ENCODE measurements around the gene LDHAL6B. TPM values are rescaled to one million over a fixed set of nuclear protein-coding genes. Genes with fewer than 3 reads are reported as not detected.

LDHAL6B gene
- total and polyA plus RNA-seq, 2 donors, result not detected

GRCh38 chr15:59237924-59238331 is 31.3 kb downstream of the LDHAL6B start:
- 84% methylated on average over 5 of the region's 5 CpGs for WGBS
- no peak overlapping the region for H3K4me3 ChIP-seq (ENCODE audit: low read depth, low read length)
- H3K4me1 ChIP-seq (ENCODE audit: insufficient read depth), result no peaks in the 10 kb centered on the region
- no peak for DNase-seq (ENCODE audit: extremely low spot score)
- no peak overlapping the region for H3K27ac ChIP-seq (ENCODE audit: low read depth)
- H3K36me3 ChIP-seq (ENCODE audit: insufficient read depth), result no peaks in the 10 kb centered on the region

- DNase-seq (ENCODE audit: extremely low spot score), result no peak
- no peak overlapping the region for H3K4me3 ChIP-seq (ENCODE audit: low read depth, low read length)
- H3K27ac ChIP-seq (ENCODE audit: low read depth), result no peak overlapping the region
- H3K36me3 ChIP-seq (ENCODE audit: insufficient read depth), result no peaks in the 10 kb centered on the region
- peaks cover 2% of the 10 kb centered on the region for H3K4me1 ChIP-seq (ENCODE audit: insufficient read depth)
- 71% methylated on average over 5 of the region's 5 CpGs for WGBS
Observed at GRCh38 chr15:59240036-59240435, 33.4 kb downstream of the LDHAL6B start.

DNA sequence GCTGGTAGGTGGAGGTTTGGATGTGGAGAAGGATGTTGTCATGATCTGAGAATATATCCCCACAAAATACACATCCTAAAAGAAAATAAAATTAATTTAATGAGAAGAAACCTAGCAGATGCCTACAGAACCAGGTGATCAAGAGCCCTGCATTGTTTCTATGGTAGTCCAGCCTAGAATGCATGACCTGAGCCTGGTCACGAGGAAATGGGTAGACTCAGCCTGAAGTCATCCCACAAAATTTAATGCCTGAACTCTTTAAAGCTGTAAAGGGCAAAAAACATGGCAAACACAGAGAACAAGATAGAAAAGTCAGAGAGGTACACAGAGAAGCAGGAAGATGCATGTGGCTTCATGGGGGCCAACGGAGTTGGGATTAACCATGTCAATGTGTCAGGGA is 36.0 kb downstream of the LDHAL6B start:
- DNase-seq (ENCODE audit: extremely low spot score), result no peak
- Histone ChIP-seq H3K4me1 (ENCODE audit: insufficient read depth) (peaks cover 2% of the 10 kb centered on the region), H3K27ac (ENCODE audit: low read depth) (no peak overlapping the region), H3K4me3 (ENCODE audit: low read depth, low read length) (no peak overlapping the region), H3K36me3 (ENCODE audit: insufficient read depth) (no peaks in the 10 kb centered on the region)
- 96% methylated on average over 2 of the region's 2 CpGs for WGBS

DNA sequence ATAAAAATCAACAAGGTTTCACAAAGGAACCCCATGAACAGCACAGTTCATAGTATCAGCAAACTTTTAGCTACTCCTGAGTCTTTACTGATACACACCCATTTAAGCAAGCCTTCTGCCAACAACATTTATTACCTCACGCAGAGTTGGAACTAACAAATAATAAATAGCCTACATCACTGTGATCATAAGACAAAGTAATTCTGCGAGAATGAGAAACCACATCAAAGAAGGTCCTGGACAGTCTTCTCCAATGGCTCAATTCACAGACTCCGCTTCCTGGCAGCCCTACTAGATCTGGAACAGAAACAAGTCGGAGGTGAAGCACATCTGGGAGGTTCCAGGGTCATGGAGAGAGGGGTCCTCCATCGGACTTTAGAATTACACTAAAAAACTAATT is 37.0 kb downstream of the LDHAL6B start:
- H3K36me3 ChIP-seq (ENCODE audit: insufficient read depth), result no peaks in the 10 kb centered on the region
- no peak overlapping the region for H3K4me3 ChIP-seq (ENCODE audit: low read depth, low read length)
- peaks cover 2% of the 10 kb centered on the region for H3K4me1 ChIP-seq (ENCODE audit: insufficient read depth)
- 79% methylated on average over 5 of the region's 5 CpGs for WGBS
- H3K27ac ChIP-seq (ENCODE audit: low read depth), result peak overlapping the region; percentile 38
- no peak for DNase-seq (ENCODE audit: extremely low spot score)

- no peak for DNase-seq (ENCODE audit: extremely low spot score)
- no peak overlapping the region for H3K27ac ChIP-seq (ENCODE audit: low read depth)
- H3K4me3 ChIP-seq (ENCODE audit: low read depth, low read length), result no peak overlapping the region
- H3K4me1 ChIP-seq (ENCODE audit: insufficient read depth), result peaks cover 2% of the 10 kb centered on the region
- H3K36me3 ChIP-seq (ENCODE audit: insufficient read depth), result no peaks in the 10 kb centered on the region
- 94% methylated on average over 3 of the region's 3 CpGs for WGBS
Observed at GRCh38 chr15:59244337-59244736, 37.7 kb downstream of the LDHAL6B start.

GRCh38 chr15:59245559-59245958 is 38.9 kb downstream of the LDHAL6B start:
- 29% methylated on average over 2 of the region's 2 CpGs for WGBS
- H3K4me3 ChIP-seq (ENCODE audit: low read depth, low read length), result no peak overlapping the region
- H3K4me1 ChIP-seq (ENCODE audit: insufficient read depth), result peaks cover 2% of the 10 kb centered on the region
- no peak for DNase-seq (ENCODE audit: extremely low spot score)
- no peaks in the 10 kb centered on the region for H3K36me3 ChIP-seq (ENCODE audit: insufficient read depth)
- no peak overlapping the region for H3K27ac ChIP-seq (ENCODE audit: low read depth)

DNA sequence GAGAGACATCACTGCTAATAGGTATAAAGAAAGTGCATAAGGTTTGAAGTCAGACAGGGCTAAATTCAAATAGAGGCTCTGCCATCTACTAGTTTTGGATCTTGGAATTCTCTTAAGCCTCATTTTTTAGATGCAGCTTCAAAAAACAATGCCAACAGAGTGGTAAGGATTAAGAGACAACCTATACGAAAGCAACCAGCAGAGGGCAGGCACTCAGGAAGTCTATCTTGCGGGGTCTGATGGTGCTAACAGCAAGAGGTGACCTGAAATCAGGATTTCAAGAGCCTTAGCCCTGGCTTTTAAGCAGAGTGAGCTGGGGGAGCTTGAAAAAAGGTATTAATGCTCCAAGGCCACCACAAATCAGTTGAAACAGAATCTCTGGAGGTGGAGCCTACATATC is 40.7 kb downstream of the LDHAL6B start:
- WGBS, result 46% methylated on average over 2 of the region's 2 CpGs
- Histone ChIP-seq H3K4me3 (ENCODE audit: low read depth, low read length) (no peak overlapping the region), H3K36me3 (ENCODE audit: insufficient read depth) (no peaks in the 10 kb centered on the region), H3K27ac (ENCODE audit: low read depth) (no peak overlapping the region), H3K4me1 (ENCODE audit: insufficient read depth) (peaks cover 2% of the 10 kb centered on the region)
- DNase-seq (ENCODE audit: extremely low spot score), result no peak

- no peaks in the 10 kb centered on the region for H3K4me1 ChIP-seq (ENCODE audit: insufficient read depth)
- 92% methylated on average over 5 of the region's 5 CpGs for WGBS
- no peak for DNase-seq (ENCODE audit: extremely low spot score)
- H3K27ac ChIP-seq (ENCODE audit: low read depth), result no peak overlapping the region
- no peaks in the 10 kb centered on the region for H3K36me3 ChIP-seq (ENCODE audit: insufficient read depth)
- no peak overlapping the region for H3K4me3 ChIP-seq (ENCODE audit: low read depth, low read length)
Observed at GRCh38 chr15:59249816-59250215, 43.2 kb downstream of the LDHAL6B start.

DNA sequence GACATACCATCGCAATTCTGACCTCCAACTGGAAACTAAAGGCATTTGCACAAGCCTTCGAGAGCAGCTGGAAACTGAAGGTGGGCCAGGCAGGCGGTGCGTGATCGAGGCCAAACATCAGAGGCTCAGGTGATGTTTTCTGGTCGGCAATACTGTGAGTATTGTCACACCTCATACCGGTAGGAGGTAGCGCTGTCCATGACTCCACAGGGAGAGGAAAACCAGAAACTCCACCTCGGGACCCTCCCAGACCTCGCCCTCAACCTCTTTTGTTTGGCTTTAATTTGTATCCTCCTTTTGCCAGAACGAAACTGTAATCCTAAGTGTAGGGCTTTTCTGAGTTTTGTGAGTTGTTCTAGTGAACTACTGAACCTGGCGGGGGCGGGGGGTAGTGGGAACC is 43.6 kb downstream of the LDHAL6B start:
- Histone ChIP-seq H3K27ac (ENCODE audit: low read depth) (no peak overlapping the region), H3K4me1 (ENCODE audit: insufficient read depth) (no peaks in the 10 kb centered on the region), H3K36me3 (ENCODE audit: insufficient read depth) (no peaks in the 10 kb centered on the region), H3K4me3 (ENCODE audit: low read depth, low read length) (no peak overlapping the region)
- DNase-seq (ENCODE audit: extremely low spot score), result no peak
- WGBS, result 92% methylated on average over 13 of the region's 13 CpGs

DNA sequence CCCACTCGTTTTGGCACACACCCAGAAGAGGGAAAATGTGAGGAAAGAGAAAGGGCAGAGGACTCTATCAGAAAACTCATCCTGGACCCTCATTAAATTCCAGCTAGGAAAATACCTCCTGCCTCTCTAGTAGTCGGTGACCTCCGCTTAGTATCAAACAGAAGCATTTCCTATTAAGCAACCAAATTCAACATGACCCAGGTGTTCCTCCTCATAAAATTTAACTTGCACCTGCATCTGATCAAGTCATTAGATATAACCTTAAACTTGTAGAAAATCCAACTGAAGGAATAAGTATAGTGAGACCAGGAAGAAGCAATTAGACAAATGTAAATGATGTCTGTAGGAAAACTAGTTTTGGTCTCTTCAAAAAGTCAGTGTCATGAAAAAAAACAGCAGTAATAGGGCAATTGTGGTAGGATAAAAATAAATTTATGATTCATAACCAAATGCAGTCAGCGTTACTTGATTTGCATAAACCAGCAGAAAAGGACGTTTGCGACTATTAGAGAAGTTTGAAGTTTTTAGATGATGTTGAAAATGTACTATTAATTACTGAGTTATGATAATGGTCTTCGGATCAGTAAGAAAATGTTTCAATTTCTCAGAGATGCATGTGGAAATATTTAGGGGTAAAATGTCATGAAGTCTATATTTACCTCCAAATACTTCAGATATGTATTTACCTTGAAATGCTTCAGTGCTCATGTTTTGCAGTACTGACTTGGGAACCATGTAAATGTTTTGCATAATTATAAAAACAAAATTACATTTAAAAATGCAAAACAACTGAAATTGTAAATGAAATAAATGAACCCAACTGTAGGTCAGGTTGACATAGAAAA is 44.6 kb downstream of the LDHAL6B start:
- Histone ChIP-seq H3K27ac (ENCODE audit: low read depth) (no peak overlapping the region), H3K4me1 (ENCODE audit: insufficient read depth) (no peaks in the 10 kb centered on the region), H3K4me3 (ENCODE audit: low read depth, low read length) (no peak overlapping the region), H3K36me3 (ENCODE audit: insufficient read depth) (no peaks in the 10 kb centered on the region)
- no peak for DNase-seq (ENCODE audit: extremely low spot score)
- 77% methylated on average over 7 of the region's 7 CpGs for WGBS

DNA sequence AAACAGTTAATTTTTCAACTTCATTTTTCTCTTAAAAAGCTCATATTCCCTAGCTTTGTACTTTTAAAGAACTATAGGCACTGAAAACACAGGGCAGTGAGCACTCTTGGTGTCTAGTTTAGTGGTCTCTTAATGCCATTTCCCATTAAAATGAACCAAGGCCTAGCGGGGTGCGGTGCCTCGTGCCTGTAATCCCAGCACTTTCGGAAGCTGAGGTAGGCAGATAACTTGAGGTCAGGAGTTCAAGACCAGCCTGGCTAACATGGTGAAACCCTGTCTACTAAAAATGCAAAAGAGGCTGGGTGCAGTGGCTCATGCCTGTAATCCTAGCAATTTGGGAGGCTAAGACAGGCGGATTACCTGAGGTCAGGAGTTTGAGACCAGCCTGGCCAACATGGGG is 45.5 kb downstream of the LDHAL6B start:
- Histone ChIP-seq H3K4me3 (ENCODE audit: low read depth, low read length) (no peak overlapping the region), H3K4me1 (ENCODE audit: insufficient read depth) (no peaks in the 10 kb centered on the region), H3K36me3 (ENCODE audit: insufficient read depth) (no peaks in the 10 kb centered on the region), H3K27ac (ENCODE audit: low read depth) (no peak overlapping the region)
- WGBS, result 93% methylated on average over 5 of the region's 5 CpGs
- DNase-seq (ENCODE audit: extremely low spot score), result no peak

DNA sequence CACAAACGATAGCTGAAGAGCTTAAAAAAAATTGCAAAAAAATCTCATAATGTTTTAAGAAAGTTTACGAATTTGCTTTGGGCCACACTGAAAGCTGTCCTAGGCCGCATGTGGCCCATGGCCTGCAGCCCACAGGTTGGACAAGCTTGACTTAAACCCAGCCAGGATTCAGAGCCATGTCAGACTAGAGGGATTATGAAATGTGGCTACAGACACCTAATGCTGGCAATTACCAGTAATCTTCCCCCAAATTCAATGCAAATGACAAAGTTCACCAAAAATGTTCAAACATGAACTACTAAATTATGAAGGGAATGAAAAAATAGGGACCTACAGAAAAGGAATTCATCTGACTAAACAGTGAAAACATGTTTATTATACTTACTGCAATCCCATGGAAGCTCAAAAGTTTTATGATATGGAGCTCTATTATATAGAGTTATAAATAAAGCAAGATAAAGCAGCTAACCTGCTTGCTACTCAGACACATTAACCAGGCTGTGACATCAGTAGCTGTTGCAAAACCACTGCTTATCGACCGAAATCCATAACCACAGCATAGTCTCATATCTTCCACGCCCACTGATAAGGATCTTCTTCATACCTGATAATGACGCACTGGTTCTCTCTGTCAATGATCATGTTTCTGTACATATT is 49.2 kb downstream of the LDHAL6B start:
- H3K36me3 ChIP-seq (ENCODE audit: insufficient read depth), result no peaks in the 10 kb centered on the region
- H3K4me1 ChIP-seq (ENCODE audit: insufficient read depth), result no peaks in the 10 kb centered on the region
- DNase-seq (ENCODE audit: extremely low spot score), result no peak
- peak overlapping the region; percentile 7 for H3K27ac ChIP-seq (ENCODE audit: low read depth)
- whole genome bisulfite sequencing, result 79% methylated on average over 7 of the region's 7 CpGs
- no peak overlapping the region for H3K4me3 ChIP-seq (ENCODE audit: low read depth, low read length)

- Histone ChIP-seq H3K4me3 (ENCODE audit: low read depth, low read length) (no peak overlapping the region), H3K36me3 (ENCODE audit: insufficient read depth) (no peaks in the 10 kb centered on the region), H3K27ac (ENCODE audit: low read depth) (peak overlapping the region; percentile 5), H3K4me1 (ENCODE audit: insufficient read depth) (no peaks in the 10 kb centered on the region)
- 74% methylated on average over 8 of the region's 8 CpGs for WGBS
- DNase-seq (ENCODE audit: extremely low spot score), result no peak
Observed at GRCh38 chr15:59256482-59256881, 49.8 kb downstream of the LDHAL6B start.

DNA sequence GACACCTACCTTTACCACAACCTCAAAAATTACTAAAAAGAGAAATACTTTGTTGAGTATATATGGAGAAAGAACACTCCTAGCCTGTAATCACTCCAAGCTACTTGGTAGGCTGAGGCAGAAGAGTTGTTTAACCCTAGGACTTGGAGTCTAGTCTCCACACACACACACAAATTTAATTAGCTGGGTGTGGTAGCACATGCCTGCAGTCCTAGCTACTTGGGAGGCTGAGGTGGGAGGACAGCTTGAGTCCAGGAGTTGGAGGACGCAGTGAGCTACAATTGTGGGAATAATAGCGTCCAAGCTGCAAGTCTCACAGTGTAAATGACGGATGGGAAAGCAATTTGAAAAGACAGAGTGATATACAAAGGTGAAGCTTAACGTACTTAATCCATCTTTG is 50.5 kb downstream of the LDHAL6B start:
- Histone ChIP-seq H3K4me1 (ENCODE audit: insufficient read depth) (no peaks in the 10 kb centered on the region), H3K27ac (ENCODE audit: low read depth) (no peak overlapping the region), H3K36me3 (ENCODE audit: insufficient read depth) (no peaks in the 10 kb centered on the region), H3K4me3 (ENCODE audit: low read depth, low read length) (no peak overlapping the region)
- WGBS, result 71% methylated on average over 4 of the region's 4 CpGs
- no peak for DNase-seq (ENCODE audit: extremely low spot score)
